ENCODE data around the gene ZNF215. TPM values are rescaled to one million over a fixed set of nuclear protein-coding genes. Genes with fewer than 3 reads are reported as not detected.

Gene ZNF215
- total and polyA plus RNA-seq, 2 of the 13 experiments (the other 11 are each of a cell fraction or from before 2014, with no cell fraction given), result not detected

- Histone ChIP-seq H3K9ac (ENCODE audit: insufficient read depth, low read depth, low read length) (no peak overlapping the region), H3K36me3 (replicated peaks in 1 of 2; ENCODE audit: control insufficient read depth in 1 of 2, insufficient read depth in 2 of 2, low read length in 2 of 2) (no peaks in the 10 kb centered on the region), H3K4me3 (replicated peaks in 1 of 3; ENCODE audit: insufficient read depth in 1 of 3, low read depth in 2 of 3, low read length in 3 of 3) (no peak overlapping the region), H3K9me3 (ENCODE audit: low read length) (no peaks in the 10 kb centered on the region), H3K4me1 (ENCODE audit: insufficient read depth, low read length) (no peaks in the 10 kb centered on the region), H2AFZ (ENCODE audit: low read length) (no peak overlapping the region), H3K27ac (ENCODE audit: extremely low read length, insufficient read depth, low read length) (no peak overlapping the region), H3K27me3 (ENCODE audit: control insufficient read depth in 1 of 2, insufficient read depth in 2 of 2, low read length in 2 of 2) (peaks cover 0 to 16% of the 10 kb centered on the region in 2 experiments; a peak in 2 of 5 replicates), H3K79me2 (ENCODE audit: insufficient read depth, low read length) (no peaks in the 10 kb centered on the region), H4K20me1 (ENCODE audit: insufficient read depth, low read length) (no peaks in the 10 kb centered on the region), H3K4me2 (ENCODE audit: low read depth, low read length) (no peak overlapping the region)
- ChIA-PET CTCF (ENCODE audit: low intra/inter-chr PET ratio, low total read pairs) (no interaction called here), POLR2A (no interaction called here)
- no peak for TF ChIP-seq ZNF18 (CRISPR knock-in tag; IDR thresholded peaks at IDR 0.05; ENCODE audit: insufficient replicate concordance)
- TF ChIP-seq ZNF660 (CRISPR knock-in tag; IDR thresholded peaks at IDR 0.05; ENCODE audit: borderline replicate concordance, low read depth), result no peak
- no peak for TF ChIP-seq AFF4 (CRISPR knock-in tag; IDR thresholded peaks at IDR 0.05)
- no peak for TF ChIP-seq POGZ (CRISPR knock-in tag; IDR thresholded peaks at IDR 0.05)
- TF ChIP-seq ARID4A (CRISPR knock-in tag; IDR thresholded peaks at IDR 0.05; ENCODE audit: borderline replicate concordance), result no peak
- DNase-seq (ENCODE audit: low spot score) (no peak), FAIRE-seq (no peak), ATAC-seq (no peak)
- no TSS peak for BruUV-seq (replicated peaks)
- intact Hi-C loops (cut with micrococcal nuclease; ENCODE audit: unreplicated experiment), result no loop called here
- in situ Hi-C loops (cut with HindIII; ENCODE audit: extremely low pct_ligation_motif_present, low pct_unique_long_range_greater_than_20kb), result no loop called here
- WGBS (ENCODE audit: low lambda C conversion rate), result 35% methylated on average over 4 of the region's 4 CpGs
Observed at GRCh38 chr11:6928916-6929315, 2.7 kb downstream of the ZNF215 start.

Data from HepG2 (cell line).